Type B pancreatic cell (in vitro differentiated cells): ENCODE measurements around the gene SPAG9. TPM values are rescaled to one million over a fixed set of nuclear protein-coding genes. Genes with fewer than 3 reads are reported as not detected.

Source experiments
- DNase-seq: peaks from one replicate; pipeline ENCODE4 v3.0.0; 2021; ENCODE audit warnings: mixed read lengths; ENCODE audit not compliant: unreplicated experiment; ENCODE audit errors: extremely low spot score
- H3K27ac Mint-ChIP-seq: 2 replicates; pipeline ENCODE4 v1.8.0; 2021; ENCODE audit warnings: mild to moderate bottlenecking, mixed read lengths
- H3K27me3 Mint-ChIP-seq: 2 replicates; pipeline ENCODE4 v1.8.0; 2021; ENCODE audit warnings: mixed read lengths
- H3K36me3 Mint-ChIP-seq: 2 replicates; pipeline ENCODE4 v1.8.0; 2021; ENCODE audit warnings: mixed read lengths
- H3K4me1 Mint-ChIP-seq: one replicate; pipeline ENCODE4 v1.8.0; 2021; ENCODE audit warnings: mixed read lengths; ENCODE audit not compliant: unreplicated experiment
- H3K4me3 Mint-ChIP-seq: 2 replicates; pipeline ENCODE4 v1.8.0; 2021; ENCODE audit warnings: mild to moderate bottlenecking, mixed read lengths
- H3K9me3 Mint-ChIP-seq: 2 replicates; pipeline ENCODE4 v1.8.0; 2021; ENCODE audit warnings: mixed read lengths
- total RNA-seq: library from RNA; stranded (reverse); gene quantifications from 2 replicates; pipeline ENCODE4 v1.2.1, GENCODE V29; 2021; ENCODE audit warnings: low replicate concordance
- TF ChIP-seq, protein P1 (sequence below): fragments of 200-600 bp; sonication (generic); conservative IDR thresholded peaks from 2 replicates; pipeline ENCODE4 v1.5.0; 2021; ENCODE audit warnings: antibody characterized with exemption, mild to moderate bottlenecking

The SPAG9 gene
- total RNA-seq, 1 donor from 2014 or later: 82.9 TPM

DNA sequence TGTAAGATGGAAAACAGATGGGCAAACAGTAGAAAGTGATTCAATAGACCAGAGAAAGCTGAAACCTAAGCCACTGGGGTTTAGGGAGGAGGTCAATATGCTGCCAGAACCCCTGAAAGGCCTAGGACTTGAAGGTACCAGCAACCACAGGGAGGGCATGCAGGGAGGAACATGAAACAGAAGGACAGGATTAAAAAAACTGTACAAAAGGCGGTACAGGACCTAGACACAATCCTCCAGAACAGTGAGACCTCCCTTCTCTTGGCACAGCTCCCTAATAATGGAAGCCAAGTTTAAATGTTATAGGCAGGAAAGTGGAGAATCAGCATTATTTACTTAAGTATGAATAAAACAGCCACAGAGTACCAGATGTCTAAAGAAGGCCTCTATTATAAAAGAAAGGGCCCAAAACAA lies 105.5 kb downstream of the SPAG9 start:
- H3K4me1 Mint-ChIP-seq: peaks cover 17% of the 10 kb centered on the region
- H3K27ac Mint-ChIP-seq: peak overlapping the region; percentile 80
- TF ChIP-seq, protein P1, sequence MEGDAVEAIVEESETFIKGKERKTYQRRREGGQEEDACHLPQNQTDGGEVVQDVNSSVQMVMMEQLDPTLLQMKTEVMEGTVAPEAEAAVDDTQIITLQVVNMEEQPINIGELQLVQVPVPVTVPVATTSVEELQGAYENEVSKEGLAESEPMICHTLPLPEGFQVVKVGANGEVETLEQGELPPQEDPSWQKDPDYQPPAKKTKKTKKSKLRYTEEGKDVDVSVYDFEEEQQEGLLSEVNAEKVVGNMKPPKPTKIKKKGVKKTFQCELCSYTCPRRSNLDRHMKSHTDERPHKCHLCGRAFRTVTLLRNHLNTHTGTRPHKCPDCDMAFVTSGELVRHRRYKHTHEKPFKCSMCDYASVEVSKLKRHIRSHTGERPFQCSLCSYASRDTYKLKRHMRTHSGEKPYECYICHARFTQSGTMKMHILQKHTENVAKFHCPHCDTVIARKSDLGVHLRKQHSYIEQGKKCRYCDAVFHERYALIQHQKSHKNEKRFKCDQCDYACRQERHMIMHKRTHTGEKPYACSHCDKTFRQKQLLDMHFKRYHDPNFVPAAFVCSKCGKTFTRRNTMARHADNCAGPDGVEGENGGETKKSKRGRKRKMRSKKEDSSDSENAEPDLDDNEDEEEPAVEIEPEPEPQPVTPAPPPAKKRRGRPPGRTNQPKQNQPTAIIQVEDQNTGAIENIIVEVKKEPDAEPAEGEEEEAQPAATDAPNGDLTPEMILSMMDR: no peak
- no peaks in the 10 kb centered on the region for H3K27me3 Mint-ChIP-seq
- H3K4me3 Mint-ChIP-seq: no peak overlapping the region
- H3K36me3 Mint-ChIP-seq: peaks cover 8% of the 10 kb centered on the region
- H3K9me3 Mint-ChIP-seq: no peaks in the 10 kb centered on the region
- DNase-seq: no peak

DNA sequence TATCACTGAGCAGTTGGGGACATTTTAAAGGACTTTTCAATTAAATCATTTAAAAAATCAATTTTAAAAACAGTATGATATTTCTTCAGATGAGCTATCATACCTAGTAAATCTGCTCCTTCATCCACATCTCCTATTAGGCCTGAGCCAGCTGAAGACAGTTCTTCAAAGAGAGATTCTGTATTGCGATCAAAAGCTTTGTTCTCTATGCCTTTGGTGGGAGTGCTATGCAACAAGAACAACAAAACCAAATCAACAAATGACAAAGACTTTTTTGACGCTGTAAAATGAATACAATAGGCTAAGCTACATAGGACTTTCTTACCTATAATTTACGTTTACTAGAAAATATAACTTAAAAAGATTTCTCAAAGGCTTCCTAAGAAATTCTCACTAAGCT lies 106.5 kb downstream of the SPAG9 start:
- no peak overlapping the region for H3K27ac Mint-ChIP-seq
- no peaks in the 10 kb centered on the region for H3K9me3 Mint-ChIP-seq
- TF ChIP-seq, protein P1: no peak
- H3K4me1 Mint-ChIP-seq: peaks cover 17% of the 10 kb centered on the region
- no peaks in the 10 kb centered on the region for H3K27me3 Mint-ChIP-seq
- no peak overlapping the region for H3K4me3 Mint-ChIP-seq
- peaks cover 4% of the 10 kb centered on the region for H3K36me3 Mint-ChIP-seq
- no peak for DNase-seq

DNA sequence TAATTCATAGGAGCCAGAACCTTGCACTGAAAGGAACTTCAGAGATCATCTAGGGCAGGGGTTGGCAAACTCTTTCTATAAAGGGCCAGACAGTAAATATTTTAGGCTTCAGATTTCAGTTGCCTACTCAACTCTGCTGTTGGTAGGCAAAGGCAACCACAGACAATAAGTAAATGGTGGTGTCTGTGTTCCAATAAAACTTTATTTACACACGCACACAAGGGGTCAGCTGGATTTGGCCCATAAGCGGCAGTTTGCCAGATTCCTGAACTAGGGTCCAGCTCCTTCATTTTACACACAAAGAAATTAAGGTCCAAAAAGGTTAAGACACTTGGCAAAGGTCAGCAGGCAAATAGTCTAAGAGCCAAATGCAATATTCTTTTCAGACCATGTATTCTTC lies 107.3 kb downstream of the SPAG9 start:
- no peak overlapping the region for H3K27ac Mint-ChIP-seq
- peaks cover 4% of the 10 kb centered on the region for H3K36me3 Mint-ChIP-seq
- H3K4me1 Mint-ChIP-seq: peaks cover 17% of the 10 kb centered on the region
- H3K9me3 Mint-ChIP-seq: no peaks in the 10 kb centered on the region
- no peak overlapping the region for H3K4me3 Mint-ChIP-seq
- TF ChIP-seq, protein P1: no peak
- DNase-seq: no peak
- H3K27me3 Mint-ChIP-seq: no peaks in the 10 kb centered on the region

DNA sequence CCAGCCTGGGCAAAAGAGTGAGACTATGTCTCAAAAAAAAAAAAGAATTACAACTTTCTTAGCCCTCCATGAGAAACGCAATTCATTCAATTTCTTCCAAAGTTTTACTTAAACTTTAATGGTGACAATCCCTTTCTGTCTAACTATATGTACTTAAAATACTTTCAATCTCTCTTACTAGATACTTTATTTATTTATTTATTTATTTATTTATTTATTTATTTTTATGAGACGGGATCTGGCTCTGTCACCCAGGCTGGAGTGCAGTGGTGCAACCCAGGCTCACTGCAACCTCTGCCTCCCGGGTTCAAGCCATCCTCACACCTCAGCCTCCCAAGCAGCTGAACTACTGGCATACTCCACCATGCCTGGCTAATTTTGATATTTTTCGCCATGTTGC lies 108.1 kb downstream of the SPAG9 start:
- no peak for DNase-seq
- H3K27ac Mint-ChIP-seq: no peak overlapping the region
- TF ChIP-seq, protein P1: no peak
- peaks cover 4% of the 10 kb centered on the region for H3K36me3 Mint-ChIP-seq
- no peaks in the 10 kb centered on the region for H3K27me3 Mint-ChIP-seq
- no peaks in the 10 kb centered on the region for H3K9me3 Mint-ChIP-seq
- no peak overlapping the region for H3K4me3 Mint-ChIP-seq
- H3K4me1 Mint-ChIP-seq: peaks cover 17% of the 10 kb centered on the region

DNA sequence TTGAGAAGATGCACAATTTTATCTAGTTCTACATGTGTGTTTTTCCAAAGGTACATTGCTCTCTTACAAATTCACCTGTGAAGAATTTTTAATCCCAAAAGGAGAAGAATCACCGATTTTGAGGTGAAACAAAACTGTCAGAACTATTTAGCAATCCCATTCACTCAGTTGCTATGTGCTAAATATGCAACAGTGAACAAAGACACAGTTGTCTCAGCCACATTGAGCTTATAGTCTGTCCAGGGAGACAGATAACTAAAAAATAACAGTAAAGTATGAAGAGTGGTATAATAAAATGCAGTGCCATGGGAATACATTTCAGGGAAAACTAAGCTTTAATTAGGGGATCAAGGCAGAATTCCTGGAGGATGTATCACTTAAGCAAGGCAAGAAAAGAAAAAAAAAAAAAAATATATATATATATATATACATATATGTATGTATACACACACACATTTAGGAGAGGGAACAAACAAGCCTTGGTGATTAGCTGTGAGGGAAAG lies 110.4 kb downstream of the SPAG9 start:
- Mint-ChIP-seq H3K4me3 (no peak overlapping the region), H3K4me1 (peaks cover 9% of the 10 kb centered on the region), H3K27ac (no peak overlapping the region), H3K36me3 (peaks cover 8% of the 10 kb centered on the region), H3K27me3 (no peaks in the 10 kb centered on the region), H3K9me3 (no peaks in the 10 kb centered on the region)
- TF ChIP-seq, protein P1: no peak
- DNase-seq: no peak

DNA sequence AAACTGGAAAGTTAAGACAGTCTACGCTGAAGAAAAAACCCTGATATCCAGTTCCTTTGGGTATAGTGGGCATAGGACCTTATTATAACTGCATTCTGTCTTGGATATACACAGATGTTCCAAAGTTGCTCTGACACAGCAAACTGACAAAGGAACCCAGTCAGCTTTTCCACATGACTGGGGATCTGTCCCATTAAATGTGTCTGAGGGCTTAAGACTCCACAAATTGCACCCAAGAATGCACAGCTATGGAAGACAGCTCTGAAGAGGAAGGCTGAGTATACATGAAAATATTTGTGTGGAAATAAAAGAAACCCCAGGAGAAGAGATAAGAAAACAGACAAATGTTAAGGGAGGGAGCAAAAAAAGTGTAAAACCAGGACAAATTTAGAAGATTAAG lies 114.1 kb downstream of the SPAG9 start:
- H3K27me3 Mint-ChIP-seq: no peaks in the 10 kb centered on the region
- no peak overlapping the region for H3K4me3 Mint-ChIP-seq
- no peaks in the 10 kb centered on the region for H3K9me3 Mint-ChIP-seq
- TF ChIP-seq, protein P1: no peak
- no peak for DNase-seq
- no peak overlapping the region for H3K27ac Mint-ChIP-seq
- peaks cover 4% of the 10 kb centered on the region for H3K4me1 Mint-ChIP-seq
- peaks cover 8% of the 10 kb centered on the region for H3K36me3 Mint-ChIP-seq
